ENCODE measurements around the gene HOXB1. TPM values are rescaled to one million over a fixed set of nuclear protein-coding genes. Genes with fewer than 3 reads are reported as not detected.
A peak's percentile ranks its signal among the peaks of the same experiment; 100 is the strongest.

Gene HOXB1
- total and polyA plus RNA-seq, 4 donors: not detected

DNA sequence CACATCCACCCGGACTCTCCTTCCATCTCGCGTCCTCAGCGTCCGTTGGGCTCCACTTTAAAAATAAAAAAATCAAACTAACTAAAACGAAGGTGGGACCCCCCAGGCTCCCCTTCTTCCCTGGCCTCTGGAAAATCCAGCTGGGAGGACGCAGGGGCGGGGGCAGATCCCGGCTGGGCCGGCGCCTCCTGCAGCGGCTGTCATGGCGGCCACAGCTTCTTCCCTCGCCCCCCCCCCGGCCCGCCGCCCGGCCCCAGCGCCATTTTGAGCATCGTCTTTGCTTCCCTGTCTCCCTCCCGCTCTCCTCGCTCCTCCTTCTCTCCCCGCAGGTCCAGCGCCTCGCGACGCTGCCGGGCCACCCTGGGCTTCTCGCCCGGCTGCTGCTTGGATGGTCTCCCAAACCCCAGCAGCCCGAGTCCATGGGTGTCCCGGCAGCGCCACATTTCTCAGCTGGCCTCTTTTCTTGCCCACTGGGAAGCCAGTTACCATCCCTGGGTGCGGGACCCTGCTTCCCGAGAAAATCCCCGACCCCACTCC is 10.8 kb upstream of the HOXB1 start:
- WGBS: 15% methylated on average over 34 of the region's 36 CpGs
- peaks cover 2 to 12% (median 3%) of the 10 kb centered on the region in 4 donors for H3K27me3 ChIP-seq (ENCODE audit: control insufficient read depth in 4 of 4, insufficient read depth in 4 of 4, low read length in 3 of 4)
- DNase-seq (ENCODE audit: low spot score): peak; percentile 65
- no peaks in the 10 kb centered on the region for H3K9me3 ChIP-seq (ENCODE audit: control insufficient read depth in 4 of 4, low read length in 3 of 4)
- H3K4me1 ChIP-seq (ENCODE audit: control insufficient read depth in 4 of 4, insufficient read depth in 4 of 4, low read length in 3 of 4): peaks cover 0 to 9% (median 3%) of the 10 kb centered on the region in 4 donors
- peak overlapping the region; percentile 72 to 81 for H3K27ac ChIP-seq (ENCODE audit: low read depth in 1 of 2, low read length in 2 of 2)
- H3K36me3 ChIP-seq (ENCODE audit: control insufficient read depth in 4 of 4, insufficient read depth in 3 of 4, low read depth in 1 of 4, low read length in 3 of 4): no peaks in the 10 kb centered on the region
- H3K9ac ChIP-seq (ENCODE audit: low read depth in 1 of 2, low read length in 2 of 2): peak overlapping the region in 1 of 2 donors; percentile 27
- TF ChIP-seq YY1 (IDR thresholded peaks at IDR 0.05): peak; percentile 70
- TF ChIP-seq, protein P1, sequence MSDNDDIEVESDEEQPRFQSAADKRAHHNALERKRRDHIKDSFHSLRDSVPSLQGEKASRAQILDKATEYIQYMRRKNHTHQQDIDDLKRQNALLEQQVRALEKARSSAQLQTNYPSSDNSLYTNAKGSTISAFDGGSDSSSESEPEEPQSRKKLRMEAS (IDR thresholded peaks at IDR 0.05): no peak
- H3K4me3 ChIP-seq (ENCODE audit: low read depth in 1 of 3, low read length in 3 of 3): peak overlapping the region in 2 of 3 donors; percentile 8 to 18

- H3K27me3 ChIP-seq (ENCODE audit: control insufficient read depth in 4 of 4, insufficient read depth in 4 of 4, low read length in 3 of 4): peaks cover 2 to 12% (median 3%) of the 10 kb centered on the region in 4 donors
- TF ChIP-seq, protein P1 (IDR thresholded peaks at IDR 0.05): no peak
- TF ChIP-seq FOXA2 (IDR thresholded peaks at IDR 0.05) (no peak), NR2F2 (IDR thresholded peaks at IDR 0.05) (no peak), HNF4G (IDR thresholded peaks at IDR 0.05) (no peak)
- TF ChIP-seq, protein P2, sequence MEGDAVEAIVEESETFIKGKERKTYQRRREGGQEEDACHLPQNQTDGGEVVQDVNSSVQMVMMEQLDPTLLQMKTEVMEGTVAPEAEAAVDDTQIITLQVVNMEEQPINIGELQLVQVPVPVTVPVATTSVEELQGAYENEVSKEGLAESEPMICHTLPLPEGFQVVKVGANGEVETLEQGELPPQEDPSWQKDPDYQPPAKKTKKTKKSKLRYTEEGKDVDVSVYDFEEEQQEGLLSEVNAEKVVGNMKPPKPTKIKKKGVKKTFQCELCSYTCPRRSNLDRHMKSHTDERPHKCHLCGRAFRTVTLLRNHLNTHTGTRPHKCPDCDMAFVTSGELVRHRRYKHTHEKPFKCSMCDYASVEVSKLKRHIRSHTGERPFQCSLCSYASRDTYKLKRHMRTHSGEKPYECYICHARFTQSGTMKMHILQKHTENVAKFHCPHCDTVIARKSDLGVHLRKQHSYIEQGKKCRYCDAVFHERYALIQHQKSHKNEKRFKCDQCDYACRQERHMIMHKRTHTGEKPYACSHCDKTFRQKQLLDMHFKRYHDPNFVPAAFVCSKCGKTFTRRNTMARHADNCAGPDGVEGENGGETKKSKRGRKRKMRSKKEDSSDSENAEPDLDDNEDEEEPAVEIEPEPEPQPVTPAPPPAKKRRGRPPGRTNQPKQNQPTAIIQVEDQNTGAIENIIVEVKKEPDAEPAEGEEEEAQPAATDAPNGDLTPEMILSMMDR (IDR thresholded peaks at IDR 0.05; ENCODE audit: low read depth, low read length, missing input control): no peak
- TF ChIP-seq, protein P3, sequence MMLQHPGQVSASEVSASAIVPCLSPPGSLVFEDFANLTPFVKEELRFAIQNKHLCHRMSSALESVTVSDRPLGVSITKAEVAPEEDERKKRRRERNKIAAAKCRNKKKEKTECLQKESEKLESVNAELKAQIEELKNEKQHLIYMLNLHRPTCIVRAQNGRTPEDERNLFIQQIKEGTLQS (IDR thresholded peaks at IDR 0.05): no peak
These were observed 10.3 kb upstream of the HOXB1 start for GRCh38 chr17:48541036-48541576.

GRCh38 chr17:48540213-48540612 is 9.4 kb upstream of the HOXB1 start:
- H3K27ac ChIP-seq (ENCODE audit: low read depth in 1 of 2, low read length in 2 of 2): no peak overlapping the region
- 85% methylated on average over 1 of the region's 1 CpG for WGBS
- no peak overlapping the region for H3K9ac ChIP-seq (ENCODE audit: low read depth in 1 of 2, low read length in 2 of 2)
- H3K4me3 ChIP-seq (ENCODE audit: low read depth in 1 of 3, low read length in 3 of 3): no peak overlapping the region
- peaks cover 2 to 12% (median 3%) of the 10 kb centered on the region in 4 donors for H3K27me3 ChIP-seq (ENCODE audit: control insufficient read depth in 4 of 4, insufficient read depth in 4 of 4, low read length in 3 of 4)
- no peaks in the 10 kb centered on the region for H3K9me3 ChIP-seq (ENCODE audit: control insufficient read depth in 4 of 4, low read length in 3 of 4)
- no peaks in the 10 kb centered on the region for H3K36me3 ChIP-seq (ENCODE audit: control insufficient read depth in 4 of 4, insufficient read depth in 3 of 4, low read depth in 1 of 4, low read length in 3 of 4)
- TF ChIP-seq RXRA (IDR thresholded peaks at IDR 0.05) (no peak), FOXA2 (IDR thresholded peaks at IDR 0.05) (no peak), JUND (IDR thresholded peaks at IDR 0.05) (no peak)
- TF ChIP-seq, protein P3 (IDR thresholded peaks at IDR 0.05): no peak
- H3K4me1 ChIP-seq (ENCODE audit: control insufficient read depth in 4 of 4, insufficient read depth in 4 of 4, low read length in 3 of 4): peaks cover 0 to 9% (median 3%) of the 10 kb centered on the region in 4 donors
- DNase-seq (ENCODE audit: low spot score): no peak

More at GRCh38 chr17:48541036-48541576, 10.3 kb upstream of the HOXB1 start:
- H3K4me3 ChIP-seq (ENCODE audit: low read depth in 1 of 3, low read length in 3 of 3): peak overlapping the region in 1 of 3 donors; percentile 8
- H3K4me1 ChIP-seq (ENCODE audit: control insufficient read depth in 4 of 4, insufficient read depth in 4 of 4, low read length in 3 of 4): peaks cover 0 to 9% (median 3%) of the 10 kb centered on the region in 4 donors
- H3K36me3 ChIP-seq (ENCODE audit: control insufficient read depth in 4 of 4, insufficient read depth in 3 of 4, low read depth in 1 of 4, low read length in 3 of 4): no peaks in the 10 kb centered on the region
- WGBS: 33% methylated on average over 12 of the region's 12 CpGs
- peak overlapping the region; percentile 72 to 81 for H3K27ac ChIP-seq (ENCODE audit: low read depth in 1 of 2, low read length in 2 of 2)
- no peaks in the 10 kb centered on the region for H3K9me3 ChIP-seq (ENCODE audit: control insufficient read depth in 4 of 4, low read length in 3 of 4)
- DNase-seq (ENCODE audit: low spot score): no peak
- peak overlapping the region in 1 of 2 donors; percentile 19 for H3K9ac ChIP-seq (ENCODE audit: low read depth in 1 of 2, low read length in 2 of 2)
